Fibroblast of pulmonary artery (primary cell): ENCODE results near the gene IFIT5.
"Not testable (repeated sequence)": the region's sequence is repeated elsewhere in the genome, so short reads cannot be mapped to it uniquely, and the experiment has no call there.

Experiments
- DNase-seq: peaks from one replicate; pipeline ENCODE4 v3.0.0-alpha.2; 2010; ENCODE audit warnings: low read depth
- H3K4me3 ChIP-seq: replicated peaks from 2 replicates; pipeline ENCODE4 v1.5.1; 2011; ENCODE audit warnings: low read depth, mild to moderate bottlenecking, control low read depth, low read length, moderate library complexity
- TF ChIP-seq, protein P1 (sequence below): IDR thresholded peaks from 2 replicates; pipeline ENCODE4 v1.5.1; 2011; ENCODE audit warnings: mild to moderate bottlenecking, control low read depth, low read length, inconsistent platforms; ENCODE audit errors: missing control alignments

Gene IFIT5

DNA sequence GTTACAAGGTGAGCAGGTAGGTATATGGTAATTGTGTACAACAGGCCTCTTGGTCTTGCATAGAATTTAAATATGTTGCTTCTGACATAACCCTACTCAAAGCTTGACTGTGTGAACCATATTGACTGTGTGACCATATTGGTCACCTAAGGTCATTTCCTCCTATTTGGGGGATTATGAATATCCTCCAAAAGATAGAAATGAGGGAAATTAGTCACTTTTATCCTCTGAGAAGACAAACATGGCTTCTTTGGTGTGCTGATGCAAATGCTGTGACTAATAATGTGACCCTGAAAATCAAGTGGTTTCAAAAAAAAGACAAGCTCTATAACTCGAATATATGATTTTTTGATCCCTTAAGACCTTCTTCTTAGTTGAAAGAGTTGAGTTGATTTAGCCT lies 27.9 kb downstream of the IFIT5 start:
- no peak overlapping the region for H3K4me3 ChIP-seq
- TF ChIP-seq, protein P1, sequence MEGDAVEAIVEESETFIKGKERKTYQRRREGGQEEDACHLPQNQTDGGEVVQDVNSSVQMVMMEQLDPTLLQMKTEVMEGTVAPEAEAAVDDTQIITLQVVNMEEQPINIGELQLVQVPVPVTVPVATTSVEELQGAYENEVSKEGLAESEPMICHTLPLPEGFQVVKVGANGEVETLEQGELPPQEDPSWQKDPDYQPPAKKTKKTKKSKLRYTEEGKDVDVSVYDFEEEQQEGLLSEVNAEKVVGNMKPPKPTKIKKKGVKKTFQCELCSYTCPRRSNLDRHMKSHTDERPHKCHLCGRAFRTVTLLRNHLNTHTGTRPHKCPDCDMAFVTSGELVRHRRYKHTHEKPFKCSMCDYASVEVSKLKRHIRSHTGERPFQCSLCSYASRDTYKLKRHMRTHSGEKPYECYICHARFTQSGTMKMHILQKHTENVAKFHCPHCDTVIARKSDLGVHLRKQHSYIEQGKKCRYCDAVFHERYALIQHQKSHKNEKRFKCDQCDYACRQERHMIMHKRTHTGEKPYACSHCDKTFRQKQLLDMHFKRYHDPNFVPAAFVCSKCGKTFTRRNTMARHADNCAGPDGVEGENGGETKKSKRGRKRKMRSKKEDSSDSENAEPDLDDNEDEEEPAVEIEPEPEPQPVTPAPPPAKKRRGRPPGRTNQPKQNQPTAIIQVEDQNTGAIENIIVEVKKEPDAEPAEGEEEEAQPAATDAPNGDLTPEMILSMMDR: no peak
- DNase-seq: no peak

DNA sequence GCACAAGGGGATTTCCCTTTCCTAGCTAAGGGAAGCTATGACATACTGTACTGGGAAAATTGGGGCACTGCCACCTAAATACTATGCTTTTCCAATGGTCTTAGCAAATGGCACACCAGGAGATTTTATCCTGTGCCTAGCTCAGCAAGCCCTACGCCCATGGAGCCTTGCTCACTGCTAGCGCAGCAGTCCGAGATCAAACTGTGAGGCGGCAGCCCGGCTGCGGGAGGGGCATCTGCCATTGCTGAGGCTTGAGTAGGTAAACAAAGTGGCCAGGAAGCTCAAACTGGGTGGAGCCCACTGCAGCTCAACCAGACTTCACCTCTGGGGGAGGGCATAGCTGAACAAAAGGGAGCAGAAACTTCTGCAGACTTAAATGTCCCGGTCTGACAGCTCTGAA lies 30.5 kb downstream of the IFIT5 start:
- H3K4me3 ChIP-seq, DNase-seq: not testable (repeated sequence)

DNA sequence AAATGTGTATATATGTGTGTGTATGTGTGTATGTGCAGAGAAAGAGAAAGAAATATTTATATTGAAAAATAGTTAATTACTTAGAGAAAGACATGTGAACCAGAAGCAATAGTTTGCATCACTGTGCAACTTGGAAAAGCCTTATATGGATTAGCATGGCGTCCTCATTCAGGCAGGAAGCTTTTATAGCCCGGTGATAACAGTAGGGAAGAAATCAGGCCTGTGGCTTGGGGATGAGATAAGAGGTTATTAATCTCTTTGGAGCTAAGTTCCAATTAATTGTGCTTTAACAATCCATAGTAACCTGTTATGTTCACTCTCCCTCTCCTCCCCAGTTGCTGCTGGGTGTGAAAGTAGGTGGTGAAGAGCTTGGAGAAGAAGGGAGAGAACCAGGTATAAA lies 36.5 kb downstream of the IFIT5 start:
- TF ChIP-seq, protein P1: no peak
- no peak overlapping the region for H3K4me3 ChIP-seq
- DNase-seq: no peak

DNA sequence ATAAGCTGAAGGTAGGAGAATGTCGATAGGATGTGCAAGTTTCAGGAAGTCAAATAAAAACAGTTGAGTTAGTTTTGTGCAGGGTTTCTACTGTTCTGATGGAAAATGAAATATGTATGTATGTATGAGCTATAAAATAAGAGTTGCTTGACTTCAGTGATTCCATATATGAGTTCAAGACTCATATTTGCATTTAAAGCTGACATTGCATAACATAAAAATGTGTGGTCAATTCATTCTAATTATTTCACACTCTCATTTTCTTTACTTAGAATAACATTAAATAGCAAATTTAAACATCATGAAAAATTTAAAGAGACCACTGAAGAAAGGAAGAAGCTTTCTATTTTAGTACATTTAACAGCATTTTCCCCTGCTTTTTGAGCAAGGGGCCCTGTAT lies 37.8 kb downstream of the IFIT5 start:
- DNase-seq: no peak
- no peak overlapping the region for H3K4me3 ChIP-seq
- TF ChIP-seq, protein P1: no peak

DNA sequence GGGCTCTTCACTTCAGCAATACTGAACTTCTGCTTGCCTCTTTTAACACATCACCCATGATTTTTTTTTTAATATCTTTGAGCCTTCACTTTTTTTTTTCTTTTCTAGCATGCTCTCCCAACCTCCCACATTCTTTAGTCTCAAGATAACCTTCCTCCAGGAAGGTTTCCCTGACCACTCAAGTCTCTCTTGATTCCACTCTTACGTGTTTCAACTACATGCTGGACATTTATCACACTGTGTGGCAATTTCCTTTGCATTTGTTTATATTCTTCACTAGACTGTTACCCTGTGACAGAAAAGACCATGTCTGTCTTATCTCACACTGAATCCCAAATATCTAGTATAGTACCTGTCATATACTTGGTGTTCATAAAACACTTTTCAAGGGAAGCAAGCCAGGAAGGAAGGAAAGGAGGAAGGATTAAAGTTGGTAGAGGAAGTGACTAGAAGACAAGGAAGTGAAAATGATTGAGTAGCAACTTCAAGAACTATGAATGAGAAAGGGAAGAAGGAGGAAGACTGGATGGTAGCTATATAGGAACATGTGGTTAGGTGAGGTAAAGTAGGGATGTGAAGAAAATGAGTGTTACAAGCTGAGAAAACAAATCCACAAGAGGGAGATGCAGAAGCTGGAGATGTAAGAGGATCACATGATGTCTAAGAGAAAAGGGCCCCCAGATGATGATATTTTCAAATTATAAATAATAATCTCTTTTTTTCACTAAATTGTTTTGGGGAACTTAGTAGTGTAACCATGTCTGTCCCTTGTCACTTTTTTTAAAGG lies 40.4 kb downstream of the IFIT5 start:
- TF ChIP-seq, protein P1: peak; percentile 8

DNA sequence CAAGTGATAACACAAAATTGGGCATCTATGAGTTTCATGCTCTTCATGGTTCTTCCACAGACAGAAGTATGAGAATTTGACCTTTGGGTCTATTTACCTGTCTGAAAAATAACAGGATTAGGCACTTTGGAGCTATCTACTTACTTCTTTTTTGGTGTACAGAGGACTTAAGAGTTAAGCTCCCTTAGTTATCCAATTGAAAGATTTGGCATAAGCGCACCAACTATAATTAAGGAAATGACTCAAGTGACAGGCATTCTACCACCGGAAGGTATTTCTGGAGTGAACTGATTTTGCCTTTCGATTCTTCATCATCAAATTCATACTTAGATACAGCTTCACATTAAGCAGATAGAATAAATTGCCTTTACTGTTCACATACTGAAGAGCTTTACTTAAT lies 43.9 kb downstream of the IFIT5 start:
- TF ChIP-seq, protein P1: no peak
- H3K4me3 ChIP-seq: no peak overlapping the region

More for the DNA sequence above, 40.4 kb downstream of the IFIT5 start:
- H3K4me3 ChIP-seq: no peak overlapping the region
- DNase-seq: peak; percentile 52

DNA sequence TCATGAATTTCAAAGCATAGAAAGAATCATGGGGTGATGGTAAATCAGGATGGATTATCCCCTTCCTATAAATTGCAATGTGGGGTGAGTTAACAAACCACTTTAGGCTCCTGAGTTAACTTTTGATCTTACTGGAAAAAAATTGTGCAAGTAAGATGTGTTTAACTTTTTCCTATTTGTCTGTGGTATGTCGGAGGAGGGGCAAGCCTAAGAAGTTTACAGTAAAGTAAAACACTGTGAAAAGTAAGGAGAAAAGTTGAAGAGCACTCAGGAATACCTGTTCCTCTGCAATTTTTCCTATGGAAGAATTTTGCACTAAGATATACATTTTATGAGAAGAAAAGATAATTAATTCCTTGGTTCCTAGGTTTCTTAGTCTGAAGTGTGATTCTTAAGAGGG lies 44.4 kb downstream of the IFIT5 start:
- TF ChIP-seq, protein P1: no peak
- H3K4me3 ChIP-seq: no peak overlapping the region
- no peak for DNase-seq

More for the DNA sequence above, 43.9 kb downstream of the IFIT5 start:
- peak; percentile 80 for DNase-seq
